B cell (primary cell): ENCODE data around the gene CCL25. TPM values are rescaled to one million over a fixed set of nuclear protein-coding genes. Genes with fewer than 3 reads are reported as not detected.

ENCODE experiments used
- ATAC-seq: fragments of 200-7000 bp; cut with Tn5 transposase; one replicate; pipeline ENCODE4 v1.10.0; 2021; ENCODE audit warnings: low read depth, mild to moderate bottlenecking, moderate number of reproducible peaks, moderate library complexity
- CTCF ChIA-PET: fragments of 350-600 bp; sonication (Branson Sonifier 250); formaldehyde crosslinking; loops from one replicate; lab custom pipeline; 2021; ENCODE audit warnings: antibody characterized with exemption, inconsistent platforms; lab: Charles Lee
- POLR2A ChIA-PET: fragments of 350-600 bp; sonication (Branson Sonifier 250); formaldehyde crosslinking; loops from one replicate; lab custom pipeline; 2021; ENCODE audit warnings: antibody characterized with exemption; lab: Charles Lee
- DNase-seq: peaks from one replicate; pipeline ENCODE4 v3.0.0; 2013
- H2AFZ ChIP-seq: 2 replicates; pipeline ENCODE4 v1.6.1; 2012; ENCODE audit warnings: mild to moderate bottlenecking, low read depth, low read length; ENCODE audit not compliant: insufficient read depth, poor library complexity, severe bottlenecking
- H3K27ac ChIP-seq, 2 donors: 1 replicate in 1 of 2; 2 replicates in 1 of 2; pipeline ENCODE4 v1.5.1; 2012 to 2013; ENCODE audit warnings: low read length in 2 of 2, mild to moderate bottlenecking in 2 of 2, moderate library complexity in 1 of 2
- H3K27me3 ChIP-seq, 4 experiments: fragments of 200-600 bp in 1 of 4; sonication (generic) in 1 of 4; replicated peaks in 1 of 4; 1 replicate in 2 of 4; 2 replicates in 2 of 4; pipeline versions ENCODE4 v1.6.1 to v1.7.0; 2013 to 2016; ENCODE audit warnings: low read length in 3 of 4, mild to moderate bottlenecking in 2 of 4, mixed read lengths in 1 of 4, moderate library complexity in 1 of 4; ENCODE audit not compliant: insufficient read depth in 4 of 4, control insufficient read depth in 3 of 4; ENCODE audit errors: control extremely low read depth in 1 of 4
- H3K36me3 ChIP-seq, 2 experiments: replicated peaks in 1 of 2; 1 replicate in 1 of 2; 2 replicates in 1 of 2; pipeline versions ENCODE4 v1.6.1 to v1.7.1; 2013; ENCODE audit warnings: low read length in 1 of 2; ENCODE audit not compliant: insufficient read depth in 2 of 2, control insufficient read depth in 1 of 2; ENCODE audit errors: control extremely low read depth in 1 of 2, extremely low read depth in 1 of 2
- H3K4me1 ChIP-seq, 2 donors: fragments of 200-600 bp in 1 of 2; sonication (generic) in 1 of 2; 1 replicate in 1 of 2; 2 replicates in 1 of 2; pipeline versions ENCODE4 v1.5.1 to v1.6.1; 2013 to 2017; ENCODE audit warnings: low read length in 2 of 2; ENCODE audit not compliant: control insufficient read depth in 2 of 2, insufficient read depth in 2 of 2
- H3K4me2 ChIP-seq: replicated peaks from 2 replicates; pipeline ENCODE3; 2012; ENCODE audit warnings: mild to moderate bottlenecking, low read depth, low read length; ENCODE audit not compliant: poor library complexity, severe bottlenecking
- H3K4me3 ChIP-seq, 5 experiments: fragments of 200-600 bp in 1 of 5; sonication (generic) in 1 of 5; 1 replicate in 3 of 5; 2 replicates in 2 of 5; pipeline versions ENCODE4 v1.5.1 to v1.7.0; 2011 to 2016; ENCODE audit warnings: low read length in 4 of 5, mild to moderate bottlenecking in 4 of 5, low read depth in 2 of 5, control low read depth in 1 of 5, moderate library complexity in 1 of 5; ENCODE audit not compliant: insufficient read depth in 1 of 5; ENCODE audit errors: control extremely low read depth in 1 of 5, extremely low read depth in 1 of 5
- H3K79me2 ChIP-seq: fragments of 200-600 bp; sonication (generic); one replicate; pipeline ENCODE4 v1.6.0; 2016; ENCODE audit warnings: low read length; ENCODE audit not compliant: control insufficient read depth, insufficient read depth
- H3K9ac ChIP-seq: fragments of 200-600 bp; sonication (generic); 2 replicates; pipeline ENCODE4 v1.6.1; 2017; ENCODE audit warnings: mild to moderate bottlenecking, low read length, moderate library complexity
- H3K9me3 ChIP-seq, 3 donors: one replicate each; pipeline versions ENCODE4 v1.6.1 to v1.7.1; 2013; ENCODE audit warnings: low read length in 2 of 3; ENCODE audit not compliant: control insufficient read depth in 2 of 3, insufficient read depth in 1 of 3; ENCODE audit errors: control extremely low read depth in 1 of 3
- H4K20me1 ChIP-seq: 2 replicates; pipeline ENCODE4 v1.6.0; 2012; ENCODE audit warnings: mild to moderate bottlenecking, low read length; ENCODE audit not compliant: insufficient read depth, control insufficient read depth, poor library complexity, severe bottlenecking
- H3K27ac Mint-ChIP-seq: one replicate; pipeline ENCODE4 v1.8.0; 2021; ENCODE audit warnings: mixed read lengths
- H3K27me3 Mint-ChIP-seq: one replicate; pipeline ENCODE4 v1.8.0; 2021; ENCODE audit warnings: mixed read lengths
- H3K4me1 Mint-ChIP-seq: one replicate; pipeline ENCODE4 v1.8.0; 2021; ENCODE audit warnings: mixed read lengths
- H3K4me3 Mint-ChIP-seq: one replicate; pipeline ENCODE4 v1.8.0; 2021; ENCODE audit warnings: mixed read lengths
- H3K9me3 Mint-ChIP-seq: one replicate; pipeline ENCODE4 v1.8.0; 2022; ENCODE audit warnings: mixed read lengths; ENCODE audit not compliant: insufficient read depth
- EZH2 ChIP-seq: IDR thresholded peaks from 2 replicates; pipeline ENCODE4 v1.6.1; 2012; ENCODE audit warnings: borderline replicate concordance, low read depth, mild to moderate bottlenecking, moderate library complexity, low read length; ENCODE audit not compliant: insufficient read depth, poor library complexity, severe bottlenecking
- WGBS: methylation state at CpG from one replicate; pipeline ENCODE4 v1.1.5; 2013; ENCODE audit warnings: missing lambda C conversion rate; ENCODE audit not compliant: insufficient coverage; 5-methylcytosine and 5-hydroxymethylcytosine counted together
- intact Hi-C: fragments of 100-400 bp; cut with micrococcal nuclease; formaldehyde crosslinking; loops from one replicate; pipeline ENCODE4 v1.10.0; 2022
- polyA plus RNA-seq: library from polyadenylated mRNA; depleted of rRNA; stranded (reverse); fragments of >200 nt; gene quantifications from 2 replicates; pipeline ENCODE4 v1.2.3, GENCODE V29; 2012
- total RNA-seq, 2 donors: library from RNA; stranded (reverse); fragments of 120-200 nt in 1 of 2; gene quantifications; 1 replicate in 1 of 2; 2 replicates in 1 of 2; pipeline versions ENCODE4 v1.2.3 to v1.2.4, GENCODE V29; 2013 to 2022
- TF ChIP-seq, protein P1 (sequence below): fragments of 200-600 bp; IDR thresholded peaks from one replicate; pipeline ENCODE4 v1.8.0; 2022; ENCODE audit warnings: antibody characterized with exemption, mild to moderate bottlenecking

CCL25 gene
- total and polyA plus RNA-seq, 2 donors (not counting 1 experiment from before 2014, with no cell fraction given) = 0.28 TPM; not detected in 1

DNA sequence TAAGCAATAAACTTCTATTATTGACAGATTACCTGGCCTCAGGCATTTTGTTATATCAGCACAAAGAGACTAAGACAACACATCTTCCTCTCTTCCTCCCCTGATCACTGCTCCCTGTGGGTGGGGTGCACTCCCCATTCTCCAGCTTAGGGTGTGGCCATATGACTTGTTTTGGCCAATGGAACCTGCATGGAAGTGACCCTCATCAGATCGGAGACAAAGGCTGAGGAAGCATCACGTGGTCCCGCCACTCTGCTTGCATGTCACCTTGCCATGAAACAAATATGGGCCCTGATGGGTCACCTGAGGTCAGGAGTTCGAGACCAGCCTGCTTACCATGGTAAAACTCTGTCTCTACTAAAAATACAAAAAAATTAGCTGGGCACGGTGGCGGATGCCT is 13.7 kb upstream of the CCL25 start:
- H3K27me3 ChIP-seq = peaks cover 0 to 8% (median 2%) of the 10 kb centered on the region in 4 experiments
- no peaks in the 10 kb centered on the region for H3K79me2 ChIP-seq
- TF ChIP-seq, protein P1, sequence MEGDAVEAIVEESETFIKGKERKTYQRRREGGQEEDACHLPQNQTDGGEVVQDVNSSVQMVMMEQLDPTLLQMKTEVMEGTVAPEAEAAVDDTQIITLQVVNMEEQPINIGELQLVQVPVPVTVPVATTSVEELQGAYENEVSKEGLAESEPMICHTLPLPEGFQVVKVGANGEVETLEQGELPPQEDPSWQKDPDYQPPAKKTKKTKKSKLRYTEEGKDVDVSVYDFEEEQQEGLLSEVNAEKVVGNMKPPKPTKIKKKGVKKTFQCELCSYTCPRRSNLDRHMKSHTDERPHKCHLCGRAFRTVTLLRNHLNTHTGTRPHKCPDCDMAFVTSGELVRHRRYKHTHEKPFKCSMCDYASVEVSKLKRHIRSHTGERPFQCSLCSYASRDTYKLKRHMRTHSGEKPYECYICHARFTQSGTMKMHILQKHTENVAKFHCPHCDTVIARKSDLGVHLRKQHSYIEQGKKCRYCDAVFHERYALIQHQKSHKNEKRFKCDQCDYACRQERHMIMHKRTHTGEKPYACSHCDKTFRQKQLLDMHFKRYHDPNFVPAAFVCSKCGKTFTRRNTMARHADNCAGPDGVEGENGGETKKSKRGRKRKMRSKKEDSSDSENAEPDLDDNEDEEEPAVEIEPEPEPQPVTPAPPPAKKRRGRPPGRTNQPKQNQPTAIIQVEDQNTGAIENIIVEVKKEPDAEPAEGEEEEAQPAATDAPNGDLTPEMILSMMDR = no peak
- TF ChIP-seq EZH2 = no peak
- no peak overlapping the region for H3K27ac ChIP-seq
- Mint-ChIP-seq H3K9me3 (no peaks in the 10 kb centered on the region), H3K4me1 (no peaks in the 10 kb centered on the region), H3K4me3 (no peak overlapping the region), H3K27ac (no peak overlapping the region), H3K27me3 (peaks cover 4% of the 10 kb centered on the region)
- H3K36me3 ChIP-seq = no peaks in the 10 kb centered on the region
- WGBS = 87% methylated on average over 4 of the region's 6 CpGs
- no peak overlapping the region for H3K4me3 ChIP-seq
- no peak overlapping the region for H2AFZ ChIP-seq
- H3K9me3 ChIP-seq = peaks cover 0 to 2% (median 0%) of the 10 kb centered on the region in 3 donors
- H3K4me2 ChIP-seq = no peak overlapping the region
- intact Hi-C loops = no loop called here
- H3K9ac ChIP-seq = no peak overlapping the region
- ChIA-PET POLR2A (no interaction called here), CTCF (no interaction called here)
- no peaks in the 10 kb centered on the region for H4K20me1 ChIP-seq
- ATAC-seq (no peak), DNase-seq (no peak)
- no peaks in the 10 kb centered on the region for H3K4me1 ChIP-seq

DNA sequence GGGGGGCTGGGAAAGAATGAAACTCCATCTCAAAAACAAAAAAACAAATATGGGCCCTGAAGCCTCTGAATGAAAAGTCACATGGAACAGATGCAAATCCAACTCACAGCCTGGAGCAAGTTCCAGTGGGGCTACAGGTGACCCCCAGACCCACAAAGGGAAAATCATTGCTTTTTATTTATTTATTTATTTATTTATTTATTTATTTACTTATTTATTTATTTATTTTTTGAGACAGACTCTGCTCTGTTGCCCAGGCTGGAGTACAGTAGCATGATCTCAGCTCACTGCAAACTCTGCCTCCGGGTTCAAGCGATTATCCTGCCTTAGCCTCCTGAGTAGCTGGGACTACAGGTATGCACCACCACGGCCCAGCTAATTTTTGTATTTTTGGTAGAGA is 13.3 kb upstream of the CCL25 start:
- intact Hi-C loops = no loop called here
- no peak overlapping the region for H3K4me3 ChIP-seq
- no peaks in the 10 kb centered on the region for H3K4me1 Mint-ChIP-seq
- no peak overlapping the region for H2AFZ ChIP-seq
- DNase-seq (no peak), ATAC-seq (no peak)
- H3K79me2 ChIP-seq = no peaks in the 10 kb centered on the region
- peaks cover 6% of the 10 kb centered on the region for H3K27me3 Mint-ChIP-seq
- H3K27me3 ChIP-seq = peaks cover 0 to 8% (median under 1%) of the 10 kb centered on the region in 4 experiments
- no peak overlapping the region for H3K4me3 Mint-ChIP-seq
- H3K36me3 ChIP-seq = no peaks in the 10 kb centered on the region
- no peaks in the 10 kb centered on the region for H4K20me1 ChIP-seq
- WGBS = 100% methylated on average over 1 of the region's 3 CpGs
- no peak overlapping the region for H3K9ac ChIP-seq
- no peaks in the 10 kb centered on the region for H3K9me3 Mint-ChIP-seq
- no peak overlapping the region for H3K4me2 ChIP-seq
- CTCF ChIA-PET = no interaction called here
- no peak overlapping the region for H3K27ac Mint-ChIP-seq
- H3K27ac ChIP-seq = no peak overlapping the region
- no peaks in the 10 kb centered on the region for H3K9me3 ChIP-seq
- POLR2A ChIA-PET = no interaction called here
- TF ChIP-seq EZH2 = no peak
- TF ChIP-seq, protein P1 = no peak
- H3K4me1 ChIP-seq = no peaks in the 10 kb centered on the region
